ENCODE measurements around the gene ST7.

The ST7 gene

DNA sequence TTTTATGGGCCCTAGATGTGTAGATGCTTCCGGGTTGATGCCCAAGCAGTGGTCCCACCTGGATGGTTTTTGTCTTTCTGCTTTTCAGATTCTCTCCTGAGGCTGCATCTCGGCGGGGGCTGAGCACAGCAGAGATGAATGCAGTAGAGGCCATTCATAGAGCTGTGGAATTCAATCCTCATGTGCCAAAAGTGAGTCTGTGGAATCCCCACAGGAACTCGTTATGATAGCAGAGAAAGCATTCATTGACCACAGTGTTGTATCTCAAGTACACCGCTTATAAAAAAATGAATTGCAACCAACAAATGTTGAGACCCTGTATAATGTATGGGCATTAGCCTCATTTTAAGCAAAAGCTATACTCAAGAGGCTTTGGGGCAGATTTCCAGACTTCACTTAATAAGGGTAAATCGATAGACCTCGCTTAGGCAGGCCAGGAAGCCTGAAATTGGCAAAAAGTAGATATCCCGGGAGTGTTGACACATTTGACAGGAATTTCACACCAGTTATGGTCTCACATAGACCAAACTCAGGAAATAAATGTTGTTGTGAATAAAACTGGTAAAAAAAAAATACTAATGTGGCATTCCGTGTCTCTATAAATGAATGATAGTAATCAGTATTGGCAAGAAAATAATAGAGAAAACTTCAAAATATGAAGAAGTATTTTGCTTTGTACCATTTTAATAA, 237.6 kb downstream of the ST7 start:
- no peak for DNase-seq (ENCODE audit: low read depth in 3 of 3)

DNA sequence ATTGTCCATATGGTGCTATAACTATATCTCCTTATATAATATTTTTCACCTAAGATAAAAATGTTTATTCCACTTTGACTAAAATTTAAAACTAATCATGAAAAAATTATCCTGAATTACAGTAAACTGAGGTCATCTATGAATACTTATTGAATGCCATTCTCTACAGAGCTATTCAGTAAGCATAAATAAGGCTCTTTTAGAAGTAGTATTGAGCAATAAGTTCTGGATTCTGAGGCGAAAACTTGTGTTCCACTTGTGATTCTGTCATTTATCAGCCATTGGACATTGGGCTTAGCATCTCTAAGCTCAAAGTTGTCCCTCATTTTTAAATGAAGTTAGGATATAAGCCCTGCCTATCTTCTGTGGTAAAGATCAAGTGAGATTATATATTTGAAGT, 238.8 kb downstream of the ST7 start:
- DNase-seq (ENCODE audit: low read depth in 3 of 3): no peak

DNA sequence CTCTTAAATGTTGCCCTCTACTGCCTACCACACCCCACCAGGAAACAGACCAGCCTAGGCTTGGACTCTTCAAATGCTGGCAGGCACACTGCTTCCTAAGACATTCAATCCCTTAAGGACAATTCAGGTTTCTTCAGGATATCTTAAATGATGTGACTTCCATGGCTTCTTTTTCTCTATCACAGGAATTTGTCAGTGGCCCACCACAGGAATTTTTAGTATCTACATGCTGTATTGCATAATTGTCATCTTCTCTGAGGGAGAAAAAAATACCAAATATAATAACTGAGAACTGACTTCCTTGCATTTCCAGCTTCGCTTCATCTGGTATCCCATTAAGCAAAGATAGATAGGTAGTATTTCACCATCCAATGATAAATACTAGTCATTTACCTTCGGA, 240.3 kb downstream of the ST7 start:
- DNase-seq (ENCODE audit: low read depth in 3 of 3): no peak

GRCh38 chr7:117194445-117194844, 241.1 kb downstream of the ST7 start:
- DNase-seq (ENCODE audit: low read depth in 3 of 3): no peak

DNA sequence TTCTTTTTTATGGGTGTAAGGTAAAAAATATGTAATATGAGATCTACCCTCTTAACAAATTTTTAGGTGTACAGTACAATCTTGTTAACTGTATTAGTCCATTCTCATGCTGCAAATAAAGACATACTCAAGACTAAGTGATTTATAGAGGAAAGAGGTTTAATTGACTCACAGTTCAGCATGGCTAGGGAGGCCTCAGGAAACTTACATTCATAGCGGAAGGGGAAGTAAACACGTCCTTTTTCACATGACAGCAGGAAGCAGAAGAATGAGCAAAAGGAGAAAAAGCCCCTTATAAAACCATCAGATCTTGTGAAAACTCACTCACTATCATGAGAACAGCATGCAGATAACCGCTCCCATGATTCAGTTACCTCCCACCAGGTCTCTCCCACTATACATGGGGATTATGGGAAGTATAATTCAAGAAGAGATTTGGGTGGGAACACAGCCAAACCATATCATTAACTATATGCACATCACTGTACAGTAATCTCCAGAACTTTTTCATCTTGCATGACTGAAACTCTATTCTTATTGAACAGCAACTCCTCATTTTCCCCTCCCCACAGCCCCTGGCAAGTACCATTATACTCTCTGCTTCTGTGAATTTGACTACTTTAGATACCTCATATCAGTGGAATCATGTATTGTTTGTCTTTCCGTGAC, 242.2 kb downstream of the ST7 start:
- no peak for DNase-seq (ENCODE audit: low read depth in 3 of 3)

GRCh38 chr7:117200132-117200531, 246.8 kb downstream of the ST7 start:
- no peak for DNase-seq (ENCODE audit: low read depth in 3 of 3)

DNA sequence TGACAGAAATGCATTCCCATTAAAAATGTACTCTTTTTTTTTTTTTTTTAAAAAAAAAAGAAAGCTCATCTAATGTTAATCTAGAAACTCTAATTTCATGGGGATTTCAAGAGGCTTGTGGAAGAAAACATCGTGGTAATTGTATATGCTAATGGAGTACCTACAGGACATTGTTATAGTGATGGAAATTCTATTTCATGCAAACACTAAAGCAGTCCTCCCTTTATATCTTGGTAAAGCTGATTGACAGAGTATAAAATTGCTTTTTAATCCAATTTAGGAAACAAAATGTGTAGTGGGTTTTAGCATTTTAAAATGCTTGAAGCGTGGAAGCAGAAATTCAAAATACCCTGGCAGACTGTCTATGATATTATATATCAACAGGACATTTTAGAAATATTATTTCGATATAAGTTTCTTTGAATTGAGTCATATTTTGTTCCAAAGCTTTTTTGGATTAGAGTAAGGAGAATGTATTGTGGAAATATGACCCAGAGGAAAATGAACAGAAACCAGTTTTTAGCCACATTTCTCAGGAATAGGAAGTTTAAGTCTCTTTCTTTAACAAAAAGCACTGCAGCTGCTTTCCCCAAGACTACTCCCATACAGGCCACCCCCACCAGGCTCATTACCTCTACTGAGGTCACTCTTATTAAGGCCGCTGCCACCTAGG, 247.6 kb downstream of the ST7 start:
- no peak for DNase-seq (ENCODE audit: low read depth in 3 of 3)

DNA sequence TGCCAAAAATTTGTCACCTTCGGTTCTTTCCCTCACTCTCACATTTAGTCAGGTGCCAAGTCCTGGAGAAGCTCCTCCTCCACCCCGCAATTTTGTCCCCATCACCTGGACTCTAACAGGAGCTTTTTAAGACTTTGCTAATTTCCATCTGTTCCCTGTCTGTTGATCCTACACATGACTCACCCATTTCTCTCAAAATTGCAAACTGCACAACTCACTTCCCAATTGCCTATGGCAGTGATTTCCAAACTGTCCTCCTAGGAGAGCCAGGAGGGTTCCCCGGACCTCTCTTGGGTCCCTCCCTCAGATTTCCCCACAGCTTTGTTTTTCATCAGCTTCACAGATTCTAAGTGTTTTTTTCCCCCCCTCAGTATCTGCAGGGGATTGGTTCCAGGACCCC, 249.2 kb downstream of the ST7 start:
- no peak for DNase-seq (ENCODE audit: low read depth in 3 of 3)

DNA sequence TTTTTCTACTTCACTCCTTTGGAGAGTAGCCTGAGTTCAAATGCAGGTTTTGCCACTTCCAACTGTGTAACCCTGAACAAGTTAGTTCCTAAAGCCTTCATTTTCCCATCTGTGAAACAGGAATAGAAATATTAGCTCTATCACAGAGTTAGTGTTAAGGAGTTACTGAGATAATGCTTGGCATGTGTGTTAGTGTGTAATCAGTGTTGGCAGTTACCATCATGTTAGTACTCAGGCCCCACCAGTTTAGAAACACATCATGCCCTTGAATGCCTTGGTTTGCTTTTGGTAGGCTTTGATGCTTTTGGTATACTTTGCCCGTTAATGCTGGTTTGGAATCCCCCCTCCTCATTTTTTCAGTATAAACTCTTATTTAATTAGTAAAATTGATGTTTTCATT, 249.9 kb downstream of the ST7 start:
- DNase-seq (ENCODE audit: low read depth in 3 of 3): no peak

- no peak for DNase-seq (ENCODE audit: low read depth in 3 of 3)
Observed at GRCh38 chr7:117205873-117206272, 252.6 kb downstream of the ST7 start.

- DNase-seq (ENCODE audit: low read depth in 3 of 3): no peak
Observed at GRCh38 chr7:117208257-117208656, 255.0 kb downstream of the ST7 start.

DNA sequence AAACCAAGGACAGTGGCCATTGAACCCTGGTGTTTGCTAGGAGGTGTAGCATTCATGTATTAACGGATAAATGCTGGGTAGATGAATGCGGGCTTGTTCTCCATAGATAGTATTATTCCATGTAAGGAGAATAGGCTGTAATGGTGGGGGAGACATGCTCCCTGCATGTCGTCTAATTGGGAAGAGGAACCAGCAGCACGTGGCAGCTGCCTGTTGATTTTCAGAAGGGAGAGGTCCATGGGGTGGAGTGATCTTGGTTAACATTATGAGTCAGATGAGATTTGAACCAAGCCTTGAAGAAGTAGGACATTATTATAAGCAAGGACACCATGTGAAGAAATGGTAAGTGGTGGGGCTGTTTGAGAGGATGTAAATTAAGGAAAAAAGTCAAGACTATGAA, 257.1 kb downstream of the ST7 start:
- no peak for DNase-seq (ENCODE audit: low read depth in 3 of 3)

GRCh38 chr7:117210908-117211307, 257.6 kb downstream of the ST7 start:
- DNase-seq (ENCODE audit: low read depth in 3 of 3): no peak

DNA sequence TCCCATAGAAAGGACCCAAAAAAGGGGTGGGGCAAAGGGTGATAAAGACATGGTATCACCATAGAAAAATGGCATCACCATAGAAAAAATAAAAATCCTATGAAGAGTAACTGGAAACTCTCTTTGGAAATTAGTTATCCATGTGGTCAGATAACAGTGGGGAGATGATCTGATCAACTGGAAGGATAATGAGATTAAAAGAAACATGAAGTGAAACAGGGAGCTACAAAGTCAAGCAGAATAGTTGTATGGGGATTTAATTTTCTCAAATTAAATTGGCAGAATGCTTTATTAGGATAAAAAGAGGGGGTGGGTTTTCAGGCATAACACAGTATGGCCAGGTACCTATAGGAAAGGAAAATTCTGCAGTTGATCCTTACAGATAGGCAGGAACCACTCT, 258.3 kb downstream of the ST7 start:
- no peak for DNase-seq (ENCODE audit: low read depth in 3 of 3)

DNA sequence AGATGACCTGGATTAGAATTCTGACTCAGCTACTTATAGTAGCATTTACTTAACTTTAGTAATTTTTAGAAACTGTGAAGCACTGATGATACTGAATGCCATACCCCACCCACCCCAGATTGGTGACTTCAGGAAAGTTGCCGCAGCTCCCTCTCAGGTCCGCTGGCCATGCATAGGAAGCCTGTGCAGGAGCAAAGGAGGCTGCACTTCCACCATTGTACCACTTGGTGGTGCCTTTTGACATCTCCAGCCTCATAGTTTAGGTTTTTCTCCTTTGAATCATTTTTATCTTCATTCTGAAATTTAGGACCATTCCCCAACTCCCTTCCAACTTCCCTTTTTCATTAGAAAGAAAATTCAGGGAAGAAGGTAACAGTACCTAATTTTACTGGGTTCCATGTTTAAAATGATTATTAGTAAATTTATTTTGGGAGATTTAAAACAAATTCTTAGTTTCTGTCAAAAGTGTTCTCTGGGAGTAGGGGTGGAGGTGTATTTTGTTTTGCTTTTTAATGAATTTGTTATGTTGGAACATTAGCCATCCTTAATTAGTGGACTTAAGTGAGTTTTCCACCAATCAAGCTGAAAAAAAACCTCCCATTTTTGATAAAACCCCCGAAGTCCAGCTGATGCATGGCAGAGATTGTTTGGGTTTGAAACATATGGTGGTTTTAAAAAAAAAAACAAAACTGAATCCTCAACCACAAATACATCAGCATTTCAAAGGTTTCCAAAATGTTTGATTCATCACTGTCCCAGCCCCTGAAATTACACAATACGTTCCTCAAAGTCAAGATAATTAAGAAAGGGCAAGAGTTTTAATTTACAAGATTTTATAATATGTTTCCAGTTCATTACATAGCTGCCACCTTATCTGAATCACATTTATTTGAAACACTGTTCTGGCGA, 259.9 kb downstream of the ST7 start:
- DNase-seq (ENCODE audit: low read depth in 3 of 3): peak in 2 of 3 experiments; percentile 2 to 36

DNA sequence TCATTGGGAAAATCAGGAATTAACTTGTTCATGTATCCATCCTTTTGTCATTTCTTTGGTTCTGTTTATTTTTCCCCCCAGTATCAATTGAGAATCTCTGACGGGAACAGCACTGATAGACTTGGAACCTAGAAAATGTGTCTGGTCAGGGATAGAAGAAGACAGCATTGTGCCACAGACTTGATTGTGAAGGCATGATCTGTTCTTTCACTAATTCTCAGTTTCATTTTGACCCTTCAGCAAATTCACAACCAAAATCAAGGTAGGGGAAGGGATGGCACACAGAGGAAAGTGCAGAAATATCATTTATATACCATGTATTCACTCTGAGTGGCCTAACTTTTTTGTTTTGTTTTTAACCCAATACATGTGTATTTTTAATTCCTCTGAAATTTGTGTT, 262.7 kb downstream of the ST7 start:
- no peak for DNase-seq (ENCODE audit: low read depth in 3 of 3)

DNA sequence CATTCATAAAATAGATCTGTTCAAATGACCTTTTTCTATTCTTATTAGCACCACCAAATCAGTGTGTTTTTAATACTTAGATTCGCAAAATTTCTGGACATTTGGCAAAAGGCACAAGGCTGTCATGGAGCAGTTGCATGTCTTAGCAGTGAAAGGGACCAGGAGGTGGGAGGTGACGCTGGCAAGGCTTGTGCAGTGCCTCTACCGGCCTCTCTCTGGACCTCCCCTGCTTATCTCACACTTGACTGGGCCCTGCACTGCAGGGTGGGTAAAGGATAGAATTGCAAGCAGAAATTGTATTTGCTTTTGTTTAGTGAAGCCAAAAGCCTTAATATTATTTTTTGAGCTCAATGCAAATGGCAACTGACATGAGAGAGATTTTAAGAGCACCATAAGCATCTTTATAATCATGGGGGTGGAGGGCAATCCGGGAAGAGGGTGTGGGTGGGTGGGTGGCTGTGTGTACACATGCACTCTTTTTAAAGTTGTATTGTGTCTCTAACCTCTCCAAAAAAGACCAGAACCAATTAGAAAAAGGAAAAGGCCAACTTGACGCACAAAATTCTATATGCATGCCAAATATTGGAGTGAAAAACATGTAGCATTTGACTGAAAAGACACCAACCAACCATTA, 263.3 kb downstream of the ST7 start:
- no peak for DNase-seq (ENCODE audit: low read depth in 3 of 3)

DNA sequence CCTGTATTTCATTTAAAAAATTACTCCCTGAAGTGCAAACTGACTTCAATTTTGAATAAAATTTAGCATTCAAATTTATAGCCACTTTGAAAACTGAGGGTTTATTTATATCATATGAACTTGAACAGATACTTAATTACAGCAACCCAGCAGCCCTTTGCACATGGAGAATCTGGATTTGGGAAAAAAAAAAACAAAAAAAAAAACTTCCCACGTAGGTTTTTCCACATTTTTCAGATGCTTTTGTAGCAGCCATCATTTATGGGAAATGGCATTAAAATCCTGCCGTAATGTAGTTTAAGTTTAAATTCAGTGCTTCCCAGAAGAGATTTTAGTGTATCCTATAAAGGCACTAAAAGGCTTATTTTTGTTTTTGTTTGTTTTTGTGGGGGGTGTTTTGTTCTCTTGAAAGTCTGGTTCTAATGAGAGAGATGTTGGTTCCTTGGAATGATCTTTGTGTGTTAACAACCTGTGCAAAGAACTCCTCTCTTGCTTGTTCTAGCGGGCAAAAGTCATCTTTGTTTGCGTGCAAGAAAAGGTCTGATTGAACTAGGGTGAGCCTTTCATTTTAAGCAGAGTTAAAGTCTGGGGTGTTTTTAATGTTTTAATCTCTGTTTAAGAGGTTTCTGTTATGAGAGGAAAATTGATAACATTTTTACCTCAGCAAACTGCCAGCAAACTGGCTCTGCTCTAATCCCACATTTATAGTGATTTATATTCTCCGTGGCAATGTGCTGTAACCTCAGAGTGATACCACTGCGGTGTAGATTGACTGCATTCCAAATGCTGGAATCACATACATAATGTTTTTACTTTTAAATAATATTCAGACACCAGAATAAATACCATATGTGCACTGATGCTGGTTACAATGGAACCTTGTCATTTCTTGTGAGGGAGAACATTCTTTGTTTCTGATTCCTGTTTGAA, 264.1 kb downstream of the ST7 start:
- DNase-seq (ENCODE audit: low read depth in 3 of 3): no peak

DNA sequence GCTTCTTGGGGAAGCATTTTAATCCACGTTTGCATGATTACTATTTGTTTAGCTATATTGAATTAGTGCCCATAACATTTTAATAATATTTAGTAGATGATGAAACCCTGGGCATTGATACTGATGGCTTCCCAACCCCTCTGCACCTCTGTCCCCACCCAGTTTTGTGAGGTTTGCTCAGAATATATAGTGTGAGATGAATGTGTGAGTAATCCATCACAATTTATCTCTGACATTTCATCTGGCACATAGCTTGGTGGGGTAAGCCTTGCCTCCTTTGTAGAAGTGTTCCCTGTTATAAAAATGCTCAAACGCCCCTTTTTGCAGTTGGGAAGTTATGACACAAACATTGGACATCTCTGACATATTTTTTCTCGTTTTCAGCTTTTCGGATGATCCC, 265.4 kb downstream of the ST7 start:
- DNase-seq (ENCODE audit: low read depth in 3 of 3): no peak

DNA sequence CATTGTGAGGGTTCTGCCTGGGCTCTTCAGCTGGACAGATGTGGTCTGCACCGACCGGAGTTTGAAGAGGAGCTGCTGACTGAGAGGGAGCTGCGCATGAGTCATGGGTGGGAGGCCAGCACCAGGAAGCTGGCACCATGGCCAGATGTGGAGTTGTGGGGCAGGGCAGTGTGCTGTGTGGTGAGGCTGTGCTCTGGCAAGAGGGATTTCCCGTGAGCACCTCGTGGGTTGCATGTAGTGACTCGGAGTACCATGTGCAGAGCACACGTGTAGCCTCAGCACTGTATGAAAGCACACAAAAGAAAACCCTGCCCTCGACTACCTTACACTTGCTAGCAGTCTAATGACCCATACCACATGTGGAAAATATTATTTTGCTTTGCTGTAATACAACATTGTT, 266.2 kb downstream of the ST7 start:
- no peak for DNase-seq (ENCODE audit: low read depth in 3 of 3)

GRCh38 chr7:117220836-117221235, 267.5 kb downstream of the ST7 start:
- no peak for DNase-seq (ENCODE audit: low read depth in 3 of 3)
